Type B pancreatic cell (in vitro differentiated cells): ENCODE results near the gene MAST4. TPM values are rescaled to one million over a fixed set of nuclear protein-coding genes. Genes with fewer than 3 reads are reported as not detected.
A peak's percentile ranks its signal among the peaks of the same experiment; 100 is the strongest.

Experiments used
- DNase-seq: peaks from one replicate; pipeline ENCODE4 v3.0.0; 2021; ENCODE audit warnings: mixed read lengths; ENCODE audit not compliant: unreplicated experiment; ENCODE audit errors: extremely low spot score
- H3K27ac Mint-ChIP-seq: 2 replicates; pipeline ENCODE4 v1.8.0; 2021; ENCODE audit warnings: mild to moderate bottlenecking, mixed read lengths
- H3K27me3 Mint-ChIP-seq: 2 replicates; pipeline ENCODE4 v1.8.0; 2021; ENCODE audit warnings: mixed read lengths
- H3K36me3 Mint-ChIP-seq: 2 replicates; pipeline ENCODE4 v1.8.0; 2021; ENCODE audit warnings: mixed read lengths
- H3K4me1 Mint-ChIP-seq: one replicate; pipeline ENCODE4 v1.8.0; 2021; ENCODE audit warnings: mixed read lengths; ENCODE audit not compliant: unreplicated experiment
- H3K4me3 Mint-ChIP-seq: 2 replicates; pipeline ENCODE4 v1.8.0; 2021; ENCODE audit warnings: mild to moderate bottlenecking, mixed read lengths
- H3K9me3 Mint-ChIP-seq: 2 replicates; pipeline ENCODE4 v1.8.0; 2021; ENCODE audit warnings: mixed read lengths
- total RNA-seq: library from RNA; stranded (reverse); gene quantifications from 2 replicates; pipeline ENCODE4 v1.2.1, GENCODE V29; 2021; ENCODE audit warnings: low replicate concordance
- TF ChIP-seq, protein P1 (sequence below): fragments of 200-600 bp; sonication (generic); conservative IDR thresholded peaks from 2 replicates; pipeline ENCODE4 v1.5.0; 2021; ENCODE audit warnings: antibody characterized with exemption, mild to moderate bottlenecking

Gene MAST4
- total RNA-seq, 1 donor from 2014 or later: 23.0 TPM

DNA sequence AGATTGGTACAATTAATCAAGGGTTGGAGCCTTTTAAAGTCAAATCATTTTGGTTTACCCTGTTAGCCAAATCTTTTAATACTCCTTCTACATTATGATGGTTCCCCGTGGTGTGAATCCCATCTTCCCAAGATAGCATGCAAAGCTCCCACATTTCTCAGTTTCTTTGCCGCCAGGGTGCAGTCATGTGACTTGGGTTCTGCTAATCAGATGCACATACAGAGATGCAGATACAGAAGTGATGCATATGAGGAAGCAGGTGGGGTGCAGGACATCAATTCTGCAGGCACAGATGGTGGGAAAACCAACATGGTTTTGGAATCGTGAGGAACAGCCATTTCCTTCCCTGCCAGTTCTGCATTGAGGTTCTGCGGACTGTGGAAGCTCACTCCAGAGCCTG, 8.4 kb upstream of the MAST4 start:
- Mint-ChIP-seq H3K27ac (no peak overlapping the region), H3K9me3 (no peaks in the 10 kb centered on the region), H3K4me1 (no peaks in the 10 kb centered on the region), H3K36me3 (no peaks in the 10 kb centered on the region), H3K4me3 (no peak overlapping the region), H3K27me3 (peaks cover 55% of the 10 kb centered on the region)
- TF ChIP-seq, protein P1, sequence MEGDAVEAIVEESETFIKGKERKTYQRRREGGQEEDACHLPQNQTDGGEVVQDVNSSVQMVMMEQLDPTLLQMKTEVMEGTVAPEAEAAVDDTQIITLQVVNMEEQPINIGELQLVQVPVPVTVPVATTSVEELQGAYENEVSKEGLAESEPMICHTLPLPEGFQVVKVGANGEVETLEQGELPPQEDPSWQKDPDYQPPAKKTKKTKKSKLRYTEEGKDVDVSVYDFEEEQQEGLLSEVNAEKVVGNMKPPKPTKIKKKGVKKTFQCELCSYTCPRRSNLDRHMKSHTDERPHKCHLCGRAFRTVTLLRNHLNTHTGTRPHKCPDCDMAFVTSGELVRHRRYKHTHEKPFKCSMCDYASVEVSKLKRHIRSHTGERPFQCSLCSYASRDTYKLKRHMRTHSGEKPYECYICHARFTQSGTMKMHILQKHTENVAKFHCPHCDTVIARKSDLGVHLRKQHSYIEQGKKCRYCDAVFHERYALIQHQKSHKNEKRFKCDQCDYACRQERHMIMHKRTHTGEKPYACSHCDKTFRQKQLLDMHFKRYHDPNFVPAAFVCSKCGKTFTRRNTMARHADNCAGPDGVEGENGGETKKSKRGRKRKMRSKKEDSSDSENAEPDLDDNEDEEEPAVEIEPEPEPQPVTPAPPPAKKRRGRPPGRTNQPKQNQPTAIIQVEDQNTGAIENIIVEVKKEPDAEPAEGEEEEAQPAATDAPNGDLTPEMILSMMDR: no peak
- DNase-seq: no peak

GRCh38 chr5:66596636-66597182, 516 bp downstream of the MAST4 start:
- H3K27me3 Mint-ChIP-seq: peaks cover 75% of the 10 kb centered on the region
- DNase-seq: no peak
- no peaks in the 10 kb centered on the region for H3K36me3 Mint-ChIP-seq
- peak overlapping the region; percentile 94 for H3K4me3 Mint-ChIP-seq
- H3K27ac Mint-ChIP-seq: peak overlapping the region; percentile 30
- H3K4me1 Mint-ChIP-seq: peaks cover 18% of the 10 kb centered on the region
- TF ChIP-seq, protein P1: no peak
- H3K9me3 Mint-ChIP-seq: no peaks in the 10 kb centered on the region

GRCh38 chr5:66597183-66597757, 1.1 kb downstream of the MAST4 start:
- Mint-ChIP-seq H3K4me3 (peak overlapping the region; percentile 94), H3K27me3 (peaks cover 75% of the 10 kb centered on the region), H3K9me3 (no peaks in the 10 kb centered on the region), H3K4me1 (peaks cover 18% of the 10 kb centered on the region), H3K36me3 (no peaks in the 10 kb centered on the region), H3K27ac (peak overlapping the region; percentile 30)
- no peak for DNase-seq
- TF ChIP-seq, protein P1: no peak

GRCh38 chr5:66602621-66603020, 6.4 kb downstream of the MAST4 start:
- Mint-ChIP-seq H3K36me3 (no peaks in the 10 kb centered on the region), H3K4me1 (peaks cover 10% of the 10 kb centered on the region), H3K27me3 (peaks cover 66% of the 10 kb centered on the region), H3K4me3 (no peak overlapping the region), H3K27ac (no peak overlapping the region), H3K9me3 (no peaks in the 10 kb centered on the region)
- TF ChIP-seq, protein P1: no peak
- no peak for DNase-seq

DNA sequence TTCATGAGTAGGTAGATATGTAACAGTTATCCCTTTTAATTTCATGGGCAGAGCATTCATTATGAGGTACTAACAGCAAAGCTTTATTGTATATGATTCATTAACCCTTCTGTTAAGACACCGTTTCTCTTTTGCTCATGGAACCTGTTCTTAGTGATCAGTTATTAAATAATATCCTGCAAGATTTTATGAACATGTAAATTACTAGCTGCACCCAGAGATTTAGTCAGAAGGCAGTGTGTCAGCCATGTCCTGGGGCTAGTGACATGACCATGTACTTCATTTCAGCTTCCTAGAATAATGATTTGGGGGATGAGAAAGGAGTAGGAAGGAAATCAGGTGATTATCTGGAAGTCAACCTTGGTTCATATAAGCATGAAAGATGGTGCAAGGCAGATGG, 7.0 kb downstream of the MAST4 start:
- no peak for DNase-seq
- Mint-ChIP-seq H3K36me3 (no peaks in the 10 kb centered on the region), H3K27me3 (peaks cover 60% of the 10 kb centered on the region), H3K27ac (no peak overlapping the region), H3K4me3 (no peak overlapping the region), H3K9me3 (no peaks in the 10 kb centered on the region), H3K4me1 (peaks cover 6% of the 10 kb centered on the region)
- TF ChIP-seq, protein P1: no peak
